Calu3 (cell line): Measurements from ENCODE around the gene ARMC6. TPM values are rescaled to one million over a fixed set of nuclear protein-coding genes. Genes with fewer than 3 reads are reported as not detected.
A peak's percentile ranks its signal among the peaks of the same experiment; 100 is the strongest.

Experiments used
- BruUV-seq: library from RNA; stranded (reverse); fragments of 400-500 nt; replicated peaks from 2 replicates; lab custom pipeline; 2021; lab: Mats Ljungman, UMichigan
- CTCF ChIA-PET: fragments of 300-600 bp; sonication (Branson Sonifier 250); formaldehyde crosslinking; loops from one replicate; lab custom pipeline; 2022; ENCODE audit warnings: antibody characterized with exemption; lab: Charles Lee
- DNase-seq: peaks from one replicate; pipeline ENCODE4 v3.0.0; 2022
- H3K27ac Mint-ChIP-seq: one replicate; pipeline ENCODE4 v1.8.0; 2022; ENCODE audit warnings: mixed read lengths; ENCODE audit not compliant: unreplicated experiment
- H3K27me3 Mint-ChIP-seq: one replicate; pipeline ENCODE4 v1.8.0; 2022; ENCODE audit warnings: mixed read lengths; ENCODE audit not compliant: unreplicated experiment
- H3K36me3 Mint-ChIP-seq: one replicate; pipeline ENCODE4 v1.8.0; 2022; ENCODE audit warnings: mild to moderate bottlenecking, moderate library complexity, mixed read lengths; ENCODE audit not compliant: insufficient read depth, unreplicated experiment
- H3K4me1 Mint-ChIP-seq: one replicate; pipeline ENCODE4 v1.8.0; 2022; ENCODE audit warnings: mild to moderate bottlenecking, low read depth, mixed read lengths; ENCODE audit not compliant: unreplicated experiment
- H3K4me3 Mint-ChIP-seq: one replicate; pipeline ENCODE4 v1.8.0; 2022; ENCODE audit warnings: mild to moderate bottlenecking, low read depth, moderate library complexity, mixed read lengths; ENCODE audit not compliant: unreplicated experiment
- H3K9me3 Mint-ChIP-seq: one replicate; pipeline ENCODE4 v1.8.0; 2022; ENCODE audit warnings: low read depth, mixed read lengths; ENCODE audit not compliant: unreplicated experiment
- intact Hi-C: fragments of 100-400 bp; cut with micrococcal nuclease; formaldehyde crosslinking; loops from one replicate; pipeline ENCODE4 v1.10.0; 2022; ENCODE audit not compliant: unreplicated experiment
- total RNA-seq: library from RNA; stranded (reverse); gene quantifications from 2 replicates; pipeline ENCODE4 v1.2.3, GENCODE V29; 2022
- TF ChIP-seq, protein P1 (sequence below): fragments of 200-600 bp; IDR thresholded peaks from one replicate; pipeline ENCODE4 v1.8.0; 2022; ENCODE audit warnings: antibody characterized with exemption; ENCODE audit not compliant: unreplicated experiment

Gene ARMC6
- total RNA-seq, 1 experiment from 2014 or later = 24.0 TPM

DNA sequence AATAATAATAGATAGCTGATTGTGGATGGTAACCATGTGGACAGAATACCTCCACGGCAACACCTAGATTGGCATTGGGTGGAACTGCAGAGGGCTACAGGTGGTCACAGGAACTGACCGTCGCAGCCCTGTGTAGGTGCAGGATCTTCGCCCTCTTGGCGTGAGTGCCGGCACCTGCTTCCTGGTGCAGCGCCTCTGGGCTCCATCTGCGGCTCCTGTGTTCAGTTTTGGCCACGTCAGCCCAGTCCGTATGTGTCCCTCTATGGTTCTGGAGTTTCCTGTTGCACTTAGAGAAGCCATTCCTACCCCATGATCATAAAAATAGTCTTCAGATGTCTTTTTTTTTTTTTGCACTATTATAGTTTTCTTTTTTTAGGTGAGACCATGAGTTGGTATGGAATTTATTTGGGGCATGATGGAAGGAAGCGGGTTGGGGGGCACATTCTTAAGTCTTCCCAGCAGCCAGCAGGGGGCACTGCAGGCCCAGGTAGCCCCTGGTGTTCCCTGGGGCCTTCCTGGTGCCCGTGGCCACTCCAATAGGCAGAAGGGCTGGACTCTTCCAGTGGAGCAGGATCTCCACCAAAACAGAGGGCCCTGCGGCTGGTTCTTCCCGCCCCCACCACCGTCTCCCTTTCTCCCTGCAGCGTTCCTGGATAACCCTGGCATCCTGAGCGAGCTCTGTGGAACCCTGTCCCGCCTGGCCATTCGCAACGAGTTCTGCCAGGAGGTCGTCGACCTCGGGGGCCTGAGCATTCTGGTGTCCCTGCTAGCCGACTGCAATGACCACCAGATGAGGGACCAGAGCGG, 20.3 kb downstream of the ARMC6 start:
- Mint-ChIP-seq H3K4me3 (no peak overlapping the region), H3K36me3 (peaks cover 9% of the 10 kb centered on the region), H3K27me3 (no peaks in the 10 kb centered on the region), H3K9me3 (no peaks in the 10 kb centered on the region), H3K27ac (no peak overlapping the region), H3K4me1 (no peaks in the 10 kb centered on the region)
- DNase-seq = peak; percentile 56
- TF ChIP-seq, protein P1, sequence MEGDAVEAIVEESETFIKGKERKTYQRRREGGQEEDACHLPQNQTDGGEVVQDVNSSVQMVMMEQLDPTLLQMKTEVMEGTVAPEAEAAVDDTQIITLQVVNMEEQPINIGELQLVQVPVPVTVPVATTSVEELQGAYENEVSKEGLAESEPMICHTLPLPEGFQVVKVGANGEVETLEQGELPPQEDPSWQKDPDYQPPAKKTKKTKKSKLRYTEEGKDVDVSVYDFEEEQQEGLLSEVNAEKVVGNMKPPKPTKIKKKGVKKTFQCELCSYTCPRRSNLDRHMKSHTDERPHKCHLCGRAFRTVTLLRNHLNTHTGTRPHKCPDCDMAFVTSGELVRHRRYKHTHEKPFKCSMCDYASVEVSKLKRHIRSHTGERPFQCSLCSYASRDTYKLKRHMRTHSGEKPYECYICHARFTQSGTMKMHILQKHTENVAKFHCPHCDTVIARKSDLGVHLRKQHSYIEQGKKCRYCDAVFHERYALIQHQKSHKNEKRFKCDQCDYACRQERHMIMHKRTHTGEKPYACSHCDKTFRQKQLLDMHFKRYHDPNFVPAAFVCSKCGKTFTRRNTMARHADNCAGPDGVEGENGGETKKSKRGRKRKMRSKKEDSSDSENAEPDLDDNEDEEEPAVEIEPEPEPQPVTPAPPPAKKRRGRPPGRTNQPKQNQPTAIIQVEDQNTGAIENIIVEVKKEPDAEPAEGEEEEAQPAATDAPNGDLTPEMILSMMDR = peak; percentile 50
- BruUV-seq = no TSS peak
- CTCF ChIA-PET = interaction anchor here (1.1 kb wide), 1 partner anchor 10 kb away, joined by 4 read pairs; no protein-coding TSS in a partner anchor
- intact Hi-C loops = loop anchor here (2.0 kb wide), 1 partner anchor 85 kb away; the partner anchor contains the start of gene TMEM161A

DNA sequence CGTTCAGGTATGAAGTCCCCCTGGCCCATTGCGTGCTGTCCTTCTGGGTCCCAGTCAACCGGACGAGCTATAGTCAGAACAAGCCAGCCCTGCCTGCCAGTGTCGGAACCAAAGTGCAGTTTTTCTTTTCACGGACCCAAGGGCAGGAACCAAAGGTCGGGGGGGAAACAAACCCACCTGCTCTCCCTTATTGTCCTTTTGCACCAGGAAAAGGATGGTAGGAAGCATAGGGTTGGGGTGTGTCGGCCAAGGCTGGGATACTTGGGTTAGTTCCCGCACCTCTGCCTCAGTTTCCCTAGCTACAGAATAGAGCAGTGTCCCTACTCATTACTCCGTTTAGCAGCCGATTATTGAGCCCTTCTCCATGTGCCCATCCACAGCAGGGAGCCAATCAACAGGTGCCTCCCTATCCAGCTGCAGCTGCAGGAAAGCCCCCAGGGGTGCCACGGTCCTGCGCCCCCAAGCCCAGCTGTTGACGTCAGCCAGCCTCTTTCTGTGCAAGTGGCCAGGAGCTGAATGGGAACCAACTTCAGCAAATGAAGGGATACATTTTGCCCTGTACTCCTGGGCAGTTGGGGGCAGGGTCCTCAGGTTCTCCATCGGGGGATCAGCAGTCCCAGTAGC, 21.0 kb downstream of the ARMC6 start:
- Mint-ChIP-seq H3K4me1 (no peaks in the 10 kb centered on the region), H3K9me3 (no peaks in the 10 kb centered on the region), H3K27ac (no peak overlapping the region), H3K27me3 (no peaks in the 10 kb centered on the region), H3K36me3 (peaks cover 9% of the 10 kb centered on the region), H3K4me3 (no peak overlapping the region)
- TF ChIP-seq, protein P1 = no peak
- intact Hi-C loops = loop anchor here (2.0 kb wide), 1 partner anchor 84 kb away; the partner anchor contains the start of gene TMEM161A
- BruUV-seq = no TSS peak
- CTCF ChIA-PET = interaction anchor here (1.1 kb wide), 1 partner anchor 9 kb away, joined by 4 read pairs; no protein-coding TSS in a partner anchor
- DNase-seq = no peak

DNA sequence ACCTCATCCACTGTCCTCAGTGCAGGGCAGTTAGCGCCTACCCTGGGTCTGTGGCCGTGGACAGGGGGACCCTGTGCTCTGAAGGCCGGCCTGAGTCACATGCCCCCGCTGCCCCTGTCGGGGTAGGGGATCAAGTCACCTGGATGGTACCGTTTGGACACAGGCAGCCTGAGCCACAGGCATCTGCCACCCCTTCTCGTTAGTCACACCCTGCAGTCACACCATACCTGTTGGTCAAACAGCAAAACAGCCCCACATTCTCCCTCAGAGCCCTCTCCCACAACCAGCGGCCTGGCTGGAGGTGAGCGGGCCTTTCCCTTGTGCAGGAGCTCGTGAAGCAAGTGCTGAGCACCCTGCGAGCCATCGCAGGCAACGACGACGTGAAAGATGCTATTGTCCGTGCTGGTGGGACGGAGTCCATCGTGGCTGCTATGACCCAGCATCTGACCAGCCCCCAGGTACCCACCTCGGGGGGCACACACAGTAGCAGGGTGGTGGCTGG, 21.6 kb downstream of the ARMC6 start:
- Mint-ChIP-seq H3K36me3 (peaks cover 15% of the 10 kb centered on the region), H3K9me3 (no peaks in the 10 kb centered on the region), H3K27me3 (no peaks in the 10 kb centered on the region), H3K27ac (no peak overlapping the region), H3K4me3 (no peak overlapping the region), H3K4me1 (no peaks in the 10 kb centered on the region)
- CTCF ChIA-PET = interaction anchor here (1.1 kb wide), 1 partner anchor 8 kb away, joined by 4 read pairs; no protein-coding TSS in a partner anchor
- TF ChIP-seq, protein P1 = no peak
- no TSS peak for BruUV-seq
- DNase-seq = no peak
- intact Hi-C loops = loop anchor here (2.0 kb wide), 1 partner anchor 84 kb away; the partner anchor contains the start of gene TMEM161A

DNA sequence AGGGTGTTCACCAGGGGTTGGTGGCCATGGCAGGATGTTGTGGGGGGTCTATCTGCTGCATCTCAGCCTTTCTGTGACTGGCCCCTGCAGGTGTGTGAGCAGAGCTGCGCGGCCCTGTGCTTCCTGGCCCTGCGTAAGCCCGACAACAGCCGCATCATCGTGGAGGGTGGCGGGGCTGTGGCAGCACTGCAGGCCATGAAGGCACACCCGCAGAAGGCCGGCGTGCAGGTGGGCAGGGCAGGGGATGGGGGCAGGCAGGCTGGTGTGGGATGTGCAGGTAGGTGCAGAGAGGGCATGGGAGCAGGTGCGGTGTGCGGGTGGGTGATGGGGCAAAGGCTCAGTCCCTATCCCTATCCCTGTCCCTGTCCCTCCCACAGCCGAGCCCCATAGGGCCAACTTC, 22.3 kb downstream of the ARMC6 start:
- Mint-ChIP-seq H3K27me3 (no peaks in the 10 kb centered on the region), H3K27ac (no peak overlapping the region), H3K4me3 (no peak overlapping the region), H3K9me3 (no peaks in the 10 kb centered on the region), H3K36me3 (peaks cover 15% of the 10 kb centered on the region), H3K4me1 (no peaks in the 10 kb centered on the region)
- CTCF ChIA-PET = no interaction called here
- TF ChIP-seq, protein P1 = no peak
- no TSS peak for BruUV-seq
- intact Hi-C loops = loop anchor here (2.0 kb wide), 1 partner anchor 83 kb away; the partner anchor contains the start of gene TMEM161A
- DNase-seq = no peak
